ENCODE results near the gene NEDD4L.

NEDD4L gene

DNA sequence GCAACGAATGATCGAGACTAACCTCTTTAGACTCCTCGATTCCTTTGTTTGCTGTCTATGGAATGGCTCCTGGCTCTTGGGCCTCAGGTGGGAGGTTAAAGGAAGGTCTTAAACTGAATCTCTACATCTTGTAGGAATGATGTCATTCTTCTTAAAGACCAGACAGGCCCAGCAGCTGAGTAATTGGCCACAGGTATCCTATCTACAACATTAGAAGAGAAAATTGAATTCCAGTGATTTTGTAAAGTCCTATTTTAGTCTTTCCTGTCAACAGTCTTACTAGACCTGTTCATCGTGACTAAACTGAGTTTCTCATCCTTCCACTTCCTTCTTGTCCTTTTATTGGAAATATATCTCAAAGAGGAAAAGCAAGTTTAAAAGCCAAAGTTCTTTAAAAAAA, 310.0 kb downstream of the NEDD4L start:
- Histone ChIP-seq H3K36me3 (ENCODE audit: insufficient read depth, insufficient read length, low read length) (peaks cover 19% of the 10 kb centered on the region), H3K9me3 (ENCODE audit: insufficient read depth, low read length) (no peaks in the 10 kb centered on the region), H3K9ac (ENCODE audit: insufficient read length, low read depth) (no peak overlapping the region), H3K4me1 (ENCODE audit: insufficient read depth, insufficient read length) (no peaks in the 10 kb centered on the region), H3K27me3 (ENCODE audit: insufficient read depth, insufficient read length) (no peaks in the 10 kb centered on the region), H3K4me3 (ENCODE audit: insufficient read length, low read depth) (no peak overlapping the region)
- no peak for DNase-seq (ENCODE audit: low read depth, low spot score)
- TF ChIP-seq SUZ12 (IDR thresholded peaks at IDR 0.05; ENCODE audit: extremely low read depth, insufficient read depth, insufficient read length) (no peak), YY1 (IDR thresholded peaks at IDR 0.05; ENCODE audit: insufficient read depth, insufficient read length) (no peak), ZNF274 (IDR thresholded peaks at IDR 0.05; ENCODE audit: low read depth, low read length) (no peak)

DNA sequence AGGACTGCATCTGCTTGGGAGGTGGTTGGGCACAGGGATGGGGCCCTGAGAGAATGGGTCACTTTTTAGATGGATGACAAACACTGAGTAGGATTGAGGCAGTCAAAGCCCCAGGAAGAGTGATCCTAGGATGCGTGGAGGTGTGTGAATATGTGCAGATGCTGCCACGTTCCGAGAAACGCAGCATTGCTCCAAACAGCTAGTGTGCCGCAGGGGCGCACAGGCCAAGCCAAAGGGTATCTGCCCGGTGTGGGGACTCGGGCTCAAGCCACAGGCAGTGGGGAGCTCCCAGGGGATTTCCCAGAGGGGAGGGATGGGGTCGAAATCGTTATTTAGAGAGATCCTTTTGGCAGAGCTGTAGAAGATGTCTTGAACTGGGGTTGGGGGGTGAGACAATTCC, 310.8 kb downstream of the NEDD4L start:
- TF ChIP-seq SUZ12 (IDR thresholded peaks at IDR 0.05; ENCODE audit: extremely low read depth, insufficient read depth, insufficient read length) (no peak), ZNF274 (IDR thresholded peaks at IDR 0.05; ENCODE audit: low read depth, low read length) (no peak), YY1 (IDR thresholded peaks at IDR 0.05; ENCODE audit: insufficient read depth, insufficient read length) (no peak)
- Histone ChIP-seq H3K4me1 (ENCODE audit: insufficient read depth, insufficient read length) (no peaks in the 10 kb centered on the region), H3K9me3 (ENCODE audit: insufficient read depth, low read length) (no peaks in the 10 kb centered on the region), H3K4me3 (ENCODE audit: insufficient read length, low read depth) (no peak overlapping the region), H3K9ac (ENCODE audit: insufficient read length, low read depth) (no peak overlapping the region), H3K36me3 (ENCODE audit: insufficient read depth, insufficient read length, low read length) (peaks cover 13% of the 10 kb centered on the region), H3K27me3 (ENCODE audit: insufficient read depth, insufficient read length) (no peaks in the 10 kb centered on the region)
- DNase-seq (ENCODE audit: low read depth, low spot score), result no peak

DNA sequence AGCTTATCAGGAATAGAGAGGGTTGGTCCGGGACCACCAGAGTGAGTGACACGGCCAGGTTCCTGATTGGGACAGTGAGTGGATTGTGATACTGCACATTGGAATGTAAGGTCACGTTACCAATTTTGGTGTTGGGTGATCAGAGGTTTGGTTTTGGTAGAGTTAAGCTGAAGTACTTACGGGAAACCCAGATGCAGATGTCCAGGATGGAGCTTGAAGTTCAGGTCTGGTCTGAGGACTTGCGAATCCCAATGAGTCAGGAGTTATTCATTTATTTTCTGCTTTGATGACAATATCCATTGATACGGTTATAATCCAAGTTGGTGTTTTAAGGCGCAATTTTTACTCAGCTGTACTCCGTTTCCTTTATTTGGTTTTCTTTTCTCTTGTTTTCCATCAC, 311.2 kb downstream of the NEDD4L start:
- no peak for DNase-seq (ENCODE audit: low read depth, low spot score)
- H3K4me3 ChIP-seq (ENCODE audit: insufficient read length, low read depth), result no peak overlapping the region
- H3K36me3 ChIP-seq (ENCODE audit: insufficient read depth, insufficient read length, low read length), result peaks cover 13% of the 10 kb centered on the region
- H3K27me3 ChIP-seq (ENCODE audit: insufficient read depth, insufficient read length), result no peaks in the 10 kb centered on the region
- TF ChIP-seq SUZ12 (IDR thresholded peaks at IDR 0.05; ENCODE audit: extremely low read depth, insufficient read depth, insufficient read length) (no peak), ZNF274 (IDR thresholded peaks at IDR 0.05; ENCODE audit: low read depth, low read length) (no peak), YY1 (IDR thresholded peaks at IDR 0.05; ENCODE audit: insufficient read depth, insufficient read length) (no peak)
- H3K9ac ChIP-seq (ENCODE audit: insufficient read length, low read depth), result no peak overlapping the region
- H3K9me3 ChIP-seq (ENCODE audit: insufficient read depth, low read length), result no peaks in the 10 kb centered on the region
- no peaks in the 10 kb centered on the region for H3K4me1 ChIP-seq (ENCODE audit: insufficient read depth, insufficient read length)

DNA sequence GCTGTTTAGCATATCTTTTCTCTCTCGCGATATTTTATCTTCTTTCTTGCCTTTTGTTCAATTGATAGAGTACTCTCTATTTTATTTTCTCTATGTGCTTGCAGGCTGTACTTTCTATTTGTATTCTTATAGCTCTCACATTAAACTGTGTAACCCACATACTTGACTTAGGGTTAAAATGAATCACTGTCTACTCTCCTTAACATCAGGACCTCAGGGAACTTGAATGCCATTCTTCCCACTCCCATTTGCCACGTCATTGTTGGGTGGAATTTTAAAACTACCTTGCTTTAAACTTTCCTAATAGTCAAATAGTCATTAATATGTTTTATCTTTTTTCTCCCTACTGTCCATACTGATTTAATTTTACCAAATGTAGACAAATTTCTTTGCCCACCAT, 315.2 kb downstream of the NEDD4L start:
- H3K9ac ChIP-seq (ENCODE audit: insufficient read length, low read depth), result no peak overlapping the region
- H3K9me3 ChIP-seq (ENCODE audit: insufficient read depth, low read length), result no peaks in the 10 kb centered on the region
- no peaks in the 10 kb centered on the region for H3K27me3 ChIP-seq (ENCODE audit: insufficient read depth, insufficient read length)
- no peak for DNase-seq (ENCODE audit: low read depth, low spot score)
- no peak for TF ChIP-seq SUZ12 (IDR thresholded peaks at IDR 0.05; ENCODE audit: extremely low read depth, insufficient read depth, insufficient read length)
- TF ChIP-seq YY1 (IDR thresholded peaks at IDR 0.05; ENCODE audit: insufficient read depth, insufficient read length), result no peak
- no peak for TF ChIP-seq ZNF274 (IDR thresholded peaks at IDR 0.05; ENCODE audit: low read depth, low read length)
- no peaks in the 10 kb centered on the region for H3K4me1 ChIP-seq (ENCODE audit: insufficient read depth, insufficient read length)
- H3K36me3 ChIP-seq (ENCODE audit: insufficient read depth, insufficient read length, low read length), result peaks cover 5% of the 10 kb centered on the region
- H3K4me3 ChIP-seq (ENCODE audit: insufficient read length, low read depth), result no peak overlapping the region

DNA sequence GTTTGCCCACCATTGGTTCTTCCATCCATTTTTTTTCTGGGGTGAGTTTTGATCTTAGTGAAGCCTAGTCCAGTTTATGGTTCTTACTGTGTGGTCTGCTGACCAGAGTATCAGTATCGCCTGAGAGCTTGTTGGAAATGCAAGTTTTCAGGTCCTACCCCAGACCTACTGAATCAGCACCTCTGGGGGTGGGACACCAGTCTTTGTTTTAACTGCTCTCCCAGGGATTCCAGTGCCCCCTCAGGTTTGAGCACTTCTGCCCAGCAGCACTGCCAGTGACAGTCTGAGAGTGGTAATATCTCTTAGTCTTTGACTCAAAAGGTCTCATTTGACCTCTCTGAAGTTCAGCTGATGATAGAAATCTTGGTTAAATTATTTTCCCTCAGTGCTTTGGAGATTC, 315.6 kb downstream of the NEDD4L start:
- DNase-seq (ENCODE audit: low read depth, low spot score), result no peak
- Histone ChIP-seq H3K9me3 (ENCODE audit: insufficient read depth, low read length) (no peaks in the 10 kb centered on the region), H3K36me3 (ENCODE audit: insufficient read depth, insufficient read length, low read length) (peaks cover 5% of the 10 kb centered on the region), H3K27me3 (ENCODE audit: insufficient read depth, insufficient read length) (no peaks in the 10 kb centered on the region), H3K4me3 (ENCODE audit: insufficient read length, low read depth) (no peak overlapping the region), H3K4me1 (ENCODE audit: insufficient read depth, insufficient read length) (no peaks in the 10 kb centered on the region), H3K9ac (ENCODE audit: insufficient read length, low read depth) (no peak overlapping the region)
- TF ChIP-seq YY1 (IDR thresholded peaks at IDR 0.05; ENCODE audit: insufficient read depth, insufficient read length) (no peak), ZNF274 (IDR thresholded peaks at IDR 0.05; ENCODE audit: low read depth, low read length) (no peak), SUZ12 (IDR thresholded peaks at IDR 0.05; ENCODE audit: extremely low read depth, insufficient read depth, insufficient read length) (no peak)

DNA sequence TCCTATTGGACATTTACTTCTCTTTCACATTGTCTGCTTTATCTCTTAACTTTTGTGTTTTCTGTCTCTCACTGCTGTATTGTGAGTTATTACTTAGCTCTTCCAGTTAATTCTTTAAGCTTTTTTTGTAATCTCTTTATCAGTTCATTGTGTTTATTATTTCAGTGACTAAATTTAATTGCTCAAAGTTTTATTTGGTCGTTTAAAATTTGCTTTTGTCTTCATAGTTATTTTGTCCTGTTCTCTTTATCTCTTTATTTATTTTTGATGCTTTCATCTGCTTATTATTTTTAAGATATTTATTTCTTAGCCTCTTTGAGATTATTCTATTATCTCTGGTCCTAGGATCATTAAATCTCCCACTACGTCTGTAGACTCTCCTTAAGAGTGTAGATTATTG, 316.3 kb downstream of the NEDD4L start:
- Histone ChIP-seq H3K36me3 (ENCODE audit: insufficient read depth, insufficient read length, low read length) (peaks cover 9% of the 10 kb centered on the region), H3K27me3 (ENCODE audit: insufficient read depth, insufficient read length) (no peaks in the 10 kb centered on the region), H3K4me3 (ENCODE audit: insufficient read length, low read depth) (no peak overlapping the region), H3K9me3 (ENCODE audit: insufficient read depth, low read length) (no peaks in the 10 kb centered on the region), H3K4me1 (ENCODE audit: insufficient read depth, insufficient read length) (no peaks in the 10 kb centered on the region), H3K9ac (ENCODE audit: insufficient read length, low read depth) (no peak overlapping the region)
- TF ChIP-seq SUZ12 (IDR thresholded peaks at IDR 0.05; ENCODE audit: extremely low read depth, insufficient read depth, insufficient read length) (no peak), YY1 (IDR thresholded peaks at IDR 0.05; ENCODE audit: insufficient read depth, insufficient read length) (no peak), ZNF274 (IDR thresholded peaks at IDR 0.05; ENCODE audit: low read depth, low read length) (no peak)
- DNase-seq (ENCODE audit: low read depth, low spot score), result no peak

DNA sequence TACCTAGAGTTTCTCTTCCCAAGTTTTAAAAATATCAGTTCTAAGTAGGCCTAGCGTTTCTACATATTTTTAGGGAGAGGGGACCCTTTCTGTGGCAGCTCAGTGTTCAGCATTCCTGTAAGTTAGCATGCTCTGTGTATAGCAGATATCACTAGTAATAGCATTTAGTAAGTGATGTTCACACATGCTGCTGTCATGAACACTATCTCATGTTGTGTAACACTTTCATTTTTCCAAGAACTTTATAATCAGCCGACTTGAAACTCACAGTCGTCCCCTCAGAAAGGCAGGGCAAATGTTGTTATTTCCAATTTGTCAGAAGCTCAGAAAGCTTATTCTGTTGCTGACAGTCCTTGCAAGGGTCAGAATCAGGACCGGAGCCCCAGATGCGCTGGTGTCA, 317.2 kb downstream of the NEDD4L start:
- Histone ChIP-seq H3K4me3 (ENCODE audit: insufficient read length, low read depth) (no peak overlapping the region), H3K27me3 (ENCODE audit: insufficient read depth, insufficient read length) (no peaks in the 10 kb centered on the region), H3K9me3 (ENCODE audit: insufficient read depth, low read length) (no peaks in the 10 kb centered on the region), H3K9ac (ENCODE audit: insufficient read length, low read depth) (no peak overlapping the region), H3K36me3 (ENCODE audit: insufficient read depth, insufficient read length, low read length) (peaks cover 16% of the 10 kb centered on the region), H3K4me1 (ENCODE audit: insufficient read depth, insufficient read length) (no peaks in the 10 kb centered on the region)
- no peak for DNase-seq (ENCODE audit: low read depth, low spot score)
- no peak for TF ChIP-seq ZNF274 (IDR thresholded peaks at IDR 0.05; ENCODE audit: low read depth, low read length)
- TF ChIP-seq YY1 (IDR thresholded peaks at IDR 0.05; ENCODE audit: insufficient read depth, insufficient read length), result no peak
- no peak for TF ChIP-seq SUZ12 (IDR thresholded peaks at IDR 0.05; ENCODE audit: extremely low read depth, insufficient read depth, insufficient read length)

Measured in NT2/D1 (cell line).